SK-N-SH (cell line): ENCODE data around the gene GJB2. TPM values are rescaled to one million over a fixed set of nuclear protein-coding genes. Genes with fewer than 3 reads are reported as not detected.

Experiments
- CTCF ChIA-PET: fragments of 300-600, 350-600 bp; formaldehyde crosslinking; extraction: SDS; loops from one replicate; lab custom pipeline; 2021; lab: Yijun Ruan, JAX
- POLR2A ChIA-PET: fragments of 350-600 bp; sonication (Branson Sonifier 250); formaldehyde crosslinking; extraction: SDS; loops from one replicate; lab custom pipeline; 2020; ENCODE audit warnings: antibody characterized with exemption, inconsistent platforms; lab: Yijun Ruan, JAX
- DNase-seq: peaks from one replicate; pipeline ENCODE4 v3.0.0; 2012
- H2AFZ ChIP-seq: fragments of 200-600 bp; sonication (generic); 2 replicates; pipeline ENCODE4 v1.8.1; 2016; ENCODE audit warnings: antibody characterized with exemption, mild to moderate bottlenecking, low read depth
- H3F3A ChIP-seq: fragments of 200-600 bp; sonication (generic); replicated peaks from 2 replicates; pipeline ENCODE3; 2016; ENCODE audit warnings: antibody characterized with exemption, mild to moderate bottlenecking; ENCODE audit not compliant: insufficient read depth
- H3K27ac ChIP-seq, 2 experiments: fragments of 200-500 bp in 1 of 2; fragments of 200-600 bp in 1 of 2; sonication (Bioruptor generic) in 1 of 2; sonication (generic), shearing (Covaris generic) in 1 of 2; 2 replicates each; pipeline versions ENCODE4 v1.5.1 to v1.6.1; 2014 to 2016; ENCODE audit warnings: low read depth in 2 of 2, inconsistent platforms in 1 of 2, low read length in 1 of 2, mild to moderate bottlenecking in 1 of 2, mixed read lengths in 1 of 2
- H3K27me3 ChIP-seq: fragments of 200-600 bp; sonication (generic), shearing (Covaris generic); 2 replicates; pipeline ENCODE4 v1.6.1; 2016; ENCODE audit warnings: mixed run types; ENCODE audit not compliant: insufficient read depth
- H3K36me3 ChIP-seq, 2 experiments: fragments of 200-500 bp in 1 of 2; fragments of 200-600 bp in 1 of 2; sonication (Bioruptor generic) in 1 of 2; sonication (generic) in 1 of 2; replicated peaks in 1 of 2; 2 replicates each; pipeline versions ENCODE3 to v1.5.1; 2014 to 2016; ENCODE audit warnings: low read length in 1 of 2, mild to moderate bottlenecking in 1 of 2; ENCODE audit not compliant: insufficient read depth in 2 of 2, control insufficient read depth in 1 of 2
- H3K4me1 ChIP-seq, 2 experiments: fragments of 200-500 bp in 1 of 2; fragments of 200-600 bp in 1 of 2; sonication (Bioruptor generic) in 1 of 2; sonication (generic), shearing (Covaris generic) in 1 of 2; 2 replicates each; pipeline versions ENCODE4 v1.5.1 to v1.6.1; 2014 to 2016; ENCODE audit warnings: low read depth in 1 of 2, low read length in 1 of 2, mixed run types in 1 of 2; ENCODE audit not compliant: insufficient read depth in 2 of 2, control insufficient read depth in 1 of 2
- H3K4me2 ChIP-seq: fragments of 200-600 bp; sonication (generic), shearing (Covaris generic); 2 replicates; pipeline ENCODE4 v1.6.1; 2017; ENCODE audit warnings: mixed run types
- H3K4me3 ChIP-seq, 2 experiments: fragments of 200-500 bp in 1 of 2; fragments of 200-600 bp in 1 of 2; sonication (Bioruptor generic) in 1 of 2; sonication (generic), shearing (Covaris generic) in 1 of 2; 2 replicates each; pipeline versions ENCODE4 v1.5.1 to v1.8.1; 2014 to 2016; ENCODE audit warnings: low read depth in 2 of 2, inconsistent platforms in 1 of 2, low read length in 1 of 2, mild to moderate bottlenecking in 1 of 2, mixed read lengths in 1 of 2, moderate library complexity in 1 of 2
- H3K79me2 ChIP-seq: fragments of 200-600 bp; sonication (generic); 2 replicates; pipeline ENCODE4 v1.8.1; 2017; ENCODE audit warnings: mild to moderate bottlenecking; ENCODE audit not compliant: insufficient read depth
- H3K9ac ChIP-seq: fragments of 200-600 bp; sonication (generic); 2 replicates; pipeline ENCODE4 v1.6.1; 2017; ENCODE audit warnings: mixed run types
- H3K9me2 ChIP-seq: fragments of 200-600 bp; sonication (generic); 2 replicates; pipeline ENCODE4 v1.6.1; 2017; ENCODE audit warnings: mixed run types
- H3K9me3 ChIP-seq: fragments of 200-600 bp; sonication (generic); 2 replicates; pipeline ENCODE4 v1.6.1; 2017; ENCODE audit warnings: mixed run types, mild to moderate bottlenecking, moderate library complexity
- H4K20me1 ChIP-seq: fragments of 200-600 bp; sonication (generic); 2 replicates; pipeline ENCODE4 v1.6.1; 2017; ENCODE audit warnings: mild to moderate bottlenecking, mixed run types; ENCODE audit not compliant: insufficient read depth
- CHD2 ChIP-seq: fragments of 150-350 bp; IDR thresholded peaks from 2 replicates; pipeline ENCODE4 v1.6.1; 2018; ENCODE audit warnings: low read length; ENCODE audit not compliant: partially characterized antibody
- ELF1 ChIP-seq: IDR thresholded peaks from 2 replicates; pipeline ENCODE4 v1.4.0; 2012
- EP300 ChIP-seq, 2 experiments: IDR thresholded peaks; 2 replicates each; pipeline versions ENCODE4 v1.4.0 to v1.6.1; 2012; ENCODE audit warnings: borderline replicate concordance in 1 of 2, low read depth in 1 of 2, low read length in 1 of 2
- FOXM1 ChIP-seq: IDR thresholded peaks from 2 replicates; pipeline ENCODE4 v1.4.0; 2012; ENCODE audit warnings: low read depth, mild to moderate bottlenecking
- GABPA ChIP-seq: IDR thresholded peaks from 2 replicates; pipeline ENCODE4 v1.4.0; 2012; ENCODE audit warnings: low read depth, mild to moderate bottlenecking
- IRF3 ChIP-seq: fragments of 150-350 bp; IDR thresholded peaks from 2 replicates; pipeline ENCODE4 v1.6.1; 2016; ENCODE audit warnings: mild to moderate bottlenecking, low read depth, low read length
- MEF2A ChIP-seq: IDR thresholded peaks from 2 replicates; pipeline ENCODE4 v1.4.0; 2012; ENCODE audit warnings: low read depth, borderline replicate concordance
- MXI1 ChIP-seq: IDR thresholded peaks from 2 replicates; pipeline ENCODE4 v1.6.1; 2012; ENCODE audit warnings: mild to moderate bottlenecking, low read depth, low read length, improper control_type of control experiment
- NFIC ChIP-seq: IDR thresholded peaks from 2 replicates; pipeline ENCODE4 v1.4.0; 2012; ENCODE audit warnings: borderline replicate concordance
- NRF1 ChIP-seq: IDR thresholded peaks from 2 replicates; pipeline ENCODE4 v1.6.1; 2012; ENCODE audit warnings: low read depth, mild to moderate bottlenecking, low read length
- PBX3 ChIP-seq: IDR thresholded peaks from 2 replicates; pipeline ENCODE4; 2012
- RAD21 ChIP-seq: IDR thresholded peaks from 2 replicates; pipeline ENCODE4 v1.6.1; 2012; ENCODE audit warnings: mild to moderate bottlenecking, low read length
- RCOR1 ChIP-seq: fragments of 150-350 bp; IDR thresholded peaks from 2 replicates; pipeline ENCODE4 v1.6.1; 2017; ENCODE audit warnings: antibody characterized with exemption, low read length
- SIN3A ChIP-seq: IDR thresholded peaks from 2 replicates; pipeline ENCODE4 v1.6.1; 2012; ENCODE audit warnings: low read depth, mild to moderate bottlenecking, low read length, moderate library complexity, borderline replicate concordance
- SMC3 ChIP-seq: IDR thresholded peaks from 2 replicates; pipeline ENCODE4 v1.6.1; 2012; ENCODE audit warnings: low read depth, low read length, improper control_type of control experiment
- TAF1 ChIP-seq: IDR thresholded peaks from 2 replicates; pipeline ENCODE4 v1.6.1; 2012; ENCODE audit warnings: low read depth, mild to moderate bottlenecking, low read length, moderate library complexity, borderline replicate concordance
- TCF12 ChIP-seq: IDR thresholded peaks from 2 replicates; pipeline ENCODE4 v1.4.0; 2012
- YY1 ChIP-seq: IDR thresholded peaks from 2 replicates; pipeline ENCODE4 v1.4.0; 2012; ENCODE audit warnings: low read depth, mild to moderate bottlenecking
- WGBS: methylation state at CpG from one replicate; pipeline ENCODE4 v1.1.6; 2017; ENCODE audit warnings: low lambda C conversion rate; 5-methylcytosine and 5-hydroxymethylcytosine counted together
- polyA plus RNA-seq, 3 experiments: library from polyadenylated mRNA; depleted of rRNA; stranded (reverse); fragments of >200 nt; gene quantifications; 2 replicates each; pipeline ENCODE4 v1.2.3, GENCODE V29; 2012
- TF ChIP-seq, protein P1 (sequence below): IDR thresholded peaks from 2 replicates; pipeline ENCODE4 v1.4.0; 2012; ENCODE audit warnings: low read depth, borderline replicate concordance
- TF ChIP-seq, protein P2 (sequence below): IDR thresholded peaks from 2 replicates; pipeline ENCODE4 v1.4.0; 2012; ENCODE audit warnings: low read depth, borderline replicate concordance

GJB2 gene
- polyA plus RNA-seq (2012; rRNA removed): not detected in 2 replicates
- polyA plus RNA-seq (2012; cell fraction: cytosol; rRNA removed): 0.03 TPM in 2 replicates
- polyA plus RNA-seq (2012; cell fraction: nucleus; rRNA removed): 0.04 and 0.14 TPM in 2 replicates

GRCh38 chr13:20192836-20193161 lies at the start of gene GJB2:
Gene GJB2, minus strand, starts transcription at chr13:20192938. Its CDS starts 3,357 bp downstream, at chr13:20189581.
- no peaks in the 10 kb centered on the region for H3K9me2 ChIP-seq
- peak within 1 kb of the TSS; percentile 25 to 53 for H3K4me3 ChIP-seq
- H4K20me1 ChIP-seq: 0 out of 2 replicates have a peak, but pooled peaks cover 4% of the 10 kb centered on the region
- WGBS: 0% methylated on average over 1 of the region's 39 CpGs
- H3F3A ChIP-seq: peaks cover 9% of the 10 kb centered on the region
- H3K27me3 ChIP-seq: peaks cover 78% of the 10 kb centered on the region
- H3K36me3 ChIP-seq: no peaks in the 10 kb centered on the region
- ChIA-PET CTCF (interaction anchor here (0.9 to 2.6 kb wide), 3 partner anchors 10 to 751 kb away, joined by 3 to 15 read pairs (median 3); no protein-coding TSS in a partner anchor), POLR2A (no interaction called here)
- DNase-seq: peak; percentile 37
- H3K4me1 ChIP-seq: peaks cover 4 to 11% of the 10 kb centered on the region in 2 experiments; a peak in 1 of 4 replicates
- no peaks in the 10 kb centered on the region for H3K79me2 ChIP-seq
- TF ChIP-seq SMC3 (no peak), TCF12 (no peak), NFIC (no peak), SIN3A (no peak), YY1 (no peak), ELF1 (no peak), GABPA (no peak)
- TF ChIP-seq, protein P1, sequence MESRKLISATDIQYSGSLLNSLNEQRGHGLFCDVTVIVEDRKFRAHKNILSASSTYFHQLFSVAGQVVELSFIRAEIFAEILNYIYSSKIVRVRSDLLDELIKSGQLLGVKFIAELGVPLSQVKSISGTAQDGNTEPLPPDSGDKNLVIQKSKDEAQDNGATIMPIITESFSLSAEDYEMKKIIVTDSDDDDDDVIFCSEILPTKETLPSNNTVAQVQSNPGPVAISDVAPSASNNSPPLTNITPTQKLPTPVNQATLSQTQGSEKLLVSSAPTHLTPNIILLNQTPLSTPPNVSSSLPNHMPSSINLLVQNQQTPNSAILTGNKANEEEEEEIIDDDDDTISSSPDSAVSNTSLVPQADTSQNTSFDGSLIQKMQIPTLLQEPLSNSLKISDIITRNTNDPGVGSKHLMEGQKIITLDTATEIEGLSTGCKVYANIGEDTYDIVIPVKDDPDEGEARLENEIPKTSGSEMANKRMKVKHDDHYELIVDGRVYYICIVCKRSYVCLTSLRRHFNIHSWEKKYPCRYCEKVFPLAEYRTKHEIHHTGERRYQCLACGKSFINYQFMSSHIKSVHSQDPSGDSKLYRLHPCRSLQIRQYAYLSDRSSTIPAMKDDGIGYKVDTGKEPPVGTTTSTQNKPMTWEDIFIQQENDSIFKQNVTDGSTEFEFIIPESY: no peak
- H3K27ac ChIP-seq: no peak within 1 kb of the TSS
- peak within 1 kb of the TSS; percentile 80 for H3K4me2 ChIP-seq
- H3K9ac ChIP-seq: no peak within 1 kb of the TSS
- H2AFZ ChIP-seq: peak within 1 kb of the TSS; percentile 62
- H3K9me3 ChIP-seq: no peaks in the 10 kb centered on the region

DNA sequence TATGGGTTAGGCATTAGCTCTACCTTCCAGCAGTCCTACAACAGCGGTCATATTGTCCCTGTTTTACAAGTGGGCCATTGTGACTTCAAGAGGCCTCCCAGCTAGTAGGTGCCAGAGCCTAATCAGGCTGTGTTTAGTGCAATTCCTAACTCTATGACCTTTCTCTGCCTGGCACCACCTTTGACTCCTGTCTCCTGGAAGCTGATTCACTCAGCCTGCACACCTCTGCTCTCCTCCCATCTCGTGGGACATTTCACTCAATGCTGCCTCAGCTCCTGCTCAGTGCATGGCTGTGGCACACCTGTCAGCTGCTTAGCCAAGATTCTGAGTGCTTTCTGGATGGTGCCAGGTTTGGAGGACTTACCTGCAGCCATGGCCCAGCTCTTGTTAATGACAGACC lies 48.9 kb upstream of the GJB2 start:
- H3F3A ChIP-seq: no peaks in the 10 kb centered on the region
- WGBS: 0% methylated on average over 2 of the region's 2 CpGs
- H3K36me3 ChIP-seq: no peaks in the 10 kb centered on the region
- no peaks in the 10 kb centered on the region for H3K4me1 ChIP-seq
- H3K27ac ChIP-seq: no peak overlapping the region
- POLR2A ChIA-PET: no interaction called here
- no peaks in the 10 kb centered on the region for H4K20me1 ChIP-seq
- no peak overlapping the region for H2AFZ ChIP-seq
- H3K27me3 ChIP-seq: peaks cover 56% of the 10 kb centered on the region
- H3K9me2 ChIP-seq: no peaks in the 10 kb centered on the region
- H3K4me2 ChIP-seq: no peak overlapping the region
- no peak for TF ChIP-seq YY1
- TF ChIP-seq CHD2: no peak
- TF ChIP-seq FOXM1: no peak
- no peak for TF ChIP-seq RAD21
- TF ChIP-seq MEF2A: no peak
- no peak for TF ChIP-seq SIN3A
- no peak for TF ChIP-seq MXI1
- no peak for TF ChIP-seq IRF3
- TF ChIP-seq PBX3: no peak
- no peak for TF ChIP-seq EP300 (IDR thresholded peaks at IDR 0.05; ENCODE audit: borderline replicate concordance in 1 of 2, low read depth in 1 of 2, low read length in 1 of 2)
- TF ChIP-seq RCOR1: no peak
- TF ChIP-seq ELF1: no peak
- no peak for TF ChIP-seq TAF1
- no peak for TF ChIP-seq NRF1
- TF ChIP-seq, protein P2, sequence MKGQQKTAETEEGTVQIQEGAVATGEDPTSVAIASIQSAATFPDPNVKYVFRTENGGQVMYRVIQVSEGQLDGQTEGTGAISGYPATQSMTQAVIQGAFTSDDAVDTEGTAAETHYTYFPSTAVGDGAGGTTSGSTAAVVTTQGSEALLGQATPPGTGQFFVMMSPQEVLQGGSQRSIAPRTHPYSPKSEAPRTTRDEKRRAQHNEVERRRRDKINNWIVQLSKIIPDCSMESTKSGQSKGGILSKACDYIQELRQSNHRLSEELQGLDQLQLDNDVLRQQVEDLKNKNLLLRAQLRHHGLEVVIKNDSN: no peak
- no peak for TF ChIP-seq TCF12
- TF ChIP-seq, all 33 proteins: peak for 0
- CTCF ChIA-PET: interaction anchor here (0.6 kb wide), 1 partner anchor 31 kb away, joined by 3 read pairs; no protein-coding TSS in a partner anchor
- H3K4me3 ChIP-seq: no peak overlapping the region
- no peak overlapping the region for H3K9ac ChIP-seq
- no peaks in the 10 kb centered on the region for H3K79me2 ChIP-seq
- DNase-seq: no peak
- no peaks in the 10 kb centered on the region for H3K9me3 ChIP-seq
